HepG2 (cell line): ENCODE results near the gene CCDC8. TPM values are rescaled to one million over a fixed set of nuclear protein-coding genes. Genes with fewer than 3 reads are reported as not detected.
A peak's percentile ranks its signal among the peaks of the same experiment; 100 is the strongest.

Source experiments
- CENPT ChIP-seq: sonication (generic); formaldehyde crosslinking; IDR thresholded peaks from 2 replicates; pipeline ENCODE4 v1.8.0; 2022; ENCODE audit warnings: low read depth, mild to moderate bottlenecking, moderate library complexity, missing genetic modification reagents
- ERF ChIP-seq: IDR thresholded peaks from 2 replicates; pipeline ENCODE4 v1.6.1; 2018; ENCODE audit warnings: missing biosample characterization, missing genetic modification reagents
- FOXC1 ChIP-seq: sonication (generic); formaldehyde crosslinking; IDR thresholded peaks from 2 replicates; pipeline ENCODE4 v1.8.0; 2022; ENCODE audit warnings: mild to moderate bottlenecking, missing genetic modification reagents, borderline replicate concordance
- LCORL ChIP-seq, 2 experiments: fragments of 450-650 bp in 1 of 2; sonication (generic) in 1 of 2; formaldehyde crosslinking in 1 of 2; IDR thresholded peaks; 2 replicates each; pipeline versions ENCODE4 v1.5.0 to v1.6.1; 2017 to 2020; ENCODE audit warnings: antibody characterized with exemption in 1 of 2, missing genetic modification reagents in 1 of 2
- MXD4 ChIP-seq: IDR thresholded peaks from 2 replicates; pipeline ENCODE4 v1.6.1; 2016; ENCODE audit warnings: mild to moderate bottlenecking, missing biosample characterization, missing genetic modification reagents
- NR2F6 ChIP-seq, 2 experiments: IDR thresholded peaks; 2 replicates each; pipeline ENCODE4 v1.6.1; 2016; ENCODE audit warnings: antibody characterized with exemption in 1 of 2, mild to moderate bottlenecking in 1 of 2
- TAF1 ChIP-seq: sonication (generic); formaldehyde crosslinking; IDR thresholded peaks from 2 replicates; pipeline ENCODE4 v1.4.0; 2020; ENCODE audit warnings: missing genetic modification reagents
- TEAD3 ChIP-seq: optimal IDR thresholded peaks from 2 replicates; pipeline ENCODE3; 2016; ENCODE audit warnings: borderline replicate concordance
- ZBTB49 ChIP-seq: sonication (generic); formaldehyde crosslinking; IDR thresholded peaks from 2 replicates; pipeline ENCODE4 v1.4.0; 2020; ENCODE audit warnings: missing genetic modification reagents, borderline replicate concordance
- ZFY ChIP-seq: sonication (generic); formaldehyde crosslinking; IDR thresholded peaks from 2 replicates; pipeline ENCODE4 v1.4.0; 2020; ENCODE audit warnings: missing genetic modification reagents
- ZIK1 ChIP-seq: sonication (generic); formaldehyde crosslinking; IDR thresholded peaks from 2 replicates; pipeline ENCODE4 v1.5.0; 2020; ENCODE audit warnings: mild to moderate bottlenecking, low read depth, missing genetic modification reagents, borderline replicate concordance
- ZNF136 ChIP-seq: sonication (generic); formaldehyde crosslinking; IDR thresholded peaks from 2 replicates; pipeline ENCODE4 v1.8.1; 2022; ENCODE audit warnings: low read depth, mild to moderate bottlenecking, moderate library complexity, missing genetic modification reagents
- ZNF317 ChIP-seq: sonication (generic); formaldehyde crosslinking; IDR thresholded peaks from 2 replicates; pipeline ENCODE4 v1.5.0; 2020; ENCODE audit warnings: mild to moderate bottlenecking, missing genetic modification reagents
- ZNF598 ChIP-seq: sonication (generic); formaldehyde crosslinking; IDR thresholded peaks from 2 replicates; pipeline ENCODE4 v1.5.1; 2020; ENCODE audit warnings: mild to moderate bottlenecking, missing genetic modification reagents, borderline replicate concordance
- ZNF792 ChIP-seq: IDR thresholded peaks from 2 replicates; pipeline ENCODE4 v1.6.1; 2016
- polyA plus RNA-seq, 8 experiments: library from polyadenylated mRNA; depleted of rRNA in 3 of 8; stranded (reverse) in 7 of 8; unstranded in 1 of 8; fragments of >200 nt; fragmentation: Illumina TruSeq in 4 of 8; extraction: Trizol in 4 of 8; gene quantifications; 2 replicates each; pipeline versions ENCODE4 v1.2.1 to v1.2.3, GENCODE V29; 2011 to 2016; ENCODE audit warnings: low read depth in 4 of 8, missing spikeins in 1 of 8, mixed read lengths in 1 of 8; ENCODE audit not compliant: insufficient read depth in 1 of 8
- total RNA-seq, 5 experiments: library from RNA; depleted of rRNA; stranded (reverse); fragments of >200 nt; fragmentation: Illumina TruSeq; extraction: Trizol; gene quantifications; 2 replicates each; pipeline ENCODE4 v1.2.3, GENCODE V29; 2016; ENCODE audit warnings: low read depth in 1 of 5
- TF ChIP-seq, protein P1 (sequence below): sonication (generic); formaldehyde crosslinking; IDR thresholded peaks from 2 replicates; pipeline ENCODE4 v1.8.1; 2023; ENCODE audit warnings: mild to moderate bottlenecking, missing genetic modification reagents
- TF ChIP-seq, protein P2 (sequence below): sonication (generic); formaldehyde crosslinking; IDR thresholded peaks from 2 replicates; pipeline ENCODE4 v1.4.0; 2020; ENCODE audit warnings: missing genetic modification reagents
- TF ChIP-seq, protein P3 (sequence below): sonication (generic); formaldehyde crosslinking; IDR thresholded peaks from 2 replicates; pipeline ENCODE4 v1.4.0; 2020; ENCODE audit warnings: mild to moderate bottlenecking, low read depth, missing genetic modification reagents

CCDC8 gene
- total and polyA plus RNA-seq, 2 of the 13 experiments (the other 11 are each of a cell fraction or from before 2014, with no cell fraction given) = 0.04 TPM; not detected in 1

DNA sequence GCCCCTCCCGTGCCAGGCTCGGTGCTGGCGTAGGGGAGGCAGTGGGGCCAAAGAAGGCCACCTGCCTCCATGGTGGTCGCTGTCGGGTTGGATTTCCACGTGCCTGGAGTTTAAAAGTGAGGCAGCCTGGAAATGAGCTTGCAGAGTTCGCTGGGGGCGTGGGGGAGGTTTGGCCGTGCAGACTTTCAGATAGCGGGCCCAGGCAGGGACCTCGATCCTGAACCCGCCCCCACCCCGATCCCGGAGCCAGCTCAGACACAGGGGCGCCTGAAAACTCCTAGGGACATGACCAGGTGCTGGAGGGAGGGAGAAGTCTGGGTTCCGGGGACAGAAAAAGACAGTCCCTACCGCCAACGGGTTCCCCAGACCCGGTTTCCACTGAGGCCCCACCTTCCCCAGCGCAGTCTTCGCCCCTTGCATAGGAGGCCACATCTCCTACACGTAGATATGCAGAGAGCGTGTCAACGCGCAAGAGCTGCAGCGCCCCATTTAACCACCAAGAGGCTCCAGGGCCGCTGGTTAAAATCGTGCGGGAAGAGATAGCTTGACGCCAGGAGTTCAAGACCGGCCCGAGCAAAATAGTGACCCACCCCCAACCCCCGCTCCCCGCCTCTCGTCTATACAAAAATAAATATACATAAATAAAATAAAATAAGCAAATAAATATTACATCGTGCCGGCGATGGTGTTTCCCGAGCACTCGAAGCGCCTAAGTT, 8.5 kb downstream of the CCDC8 start (continued):
- 0 out of 2 replicates have a peak, but pooled peaks have one; percentile 45 for TF ChIP-seq ZNF317 (CRISPR knock-in tag)
- TF ChIP-seq ZNF136 (CRISPR knock-in tag) = no peak
- TF ChIP-seq NR2F6 (IDR thresholded peaks at IDR 0.05) = no peak; the same call in 1 of the 2 replicates
- 0 out of 2 replicates have a peak, but pooled peaks have one; percentile 7 for TF ChIP-seq NR2F6 (CRISPR knock-in tag; IDR thresholded peaks at IDR 0.05)
- peak; percentile 55; the same call in 1 of the 2 replicates for TF ChIP-seq ERF (CRISPR knock-in tag)
- TF ChIP-seq, protein P1, sequence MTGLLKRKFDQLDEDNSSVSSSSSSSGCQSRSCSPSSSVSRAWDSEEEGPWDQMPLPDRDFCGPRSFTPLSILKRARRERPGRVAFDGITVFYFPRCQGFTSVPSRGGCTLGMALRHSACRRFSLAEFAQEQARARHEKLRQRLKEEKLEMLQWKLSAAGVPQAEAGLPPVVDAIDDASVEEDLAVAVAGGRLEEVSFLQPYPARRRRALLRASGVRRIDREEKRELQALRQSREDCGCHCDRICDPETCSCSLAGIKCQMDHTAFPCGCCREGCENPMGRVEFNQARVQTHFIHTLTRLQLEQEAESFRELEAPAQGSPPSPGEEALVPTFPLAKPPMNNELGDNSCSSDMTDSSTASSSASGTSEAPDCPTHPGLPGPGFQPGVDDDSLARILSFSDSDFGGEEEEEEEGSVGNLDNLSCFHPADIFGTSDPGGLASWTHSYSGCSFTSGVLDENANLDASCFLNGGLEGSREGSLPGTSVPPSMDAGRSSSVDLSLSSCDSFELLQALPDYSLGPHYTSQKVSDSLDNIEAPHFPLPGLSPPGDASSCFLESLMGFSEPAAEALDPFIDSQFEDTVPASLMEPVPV (CRISPR knock-in tag) = 0 out of 2 replicates have a peak, but pooled peaks have one; percentile 43
- no peak for TF ChIP-seq FOXC1 (CRISPR knock-in tag)
- TF ChIP-seq, protein P2, sequence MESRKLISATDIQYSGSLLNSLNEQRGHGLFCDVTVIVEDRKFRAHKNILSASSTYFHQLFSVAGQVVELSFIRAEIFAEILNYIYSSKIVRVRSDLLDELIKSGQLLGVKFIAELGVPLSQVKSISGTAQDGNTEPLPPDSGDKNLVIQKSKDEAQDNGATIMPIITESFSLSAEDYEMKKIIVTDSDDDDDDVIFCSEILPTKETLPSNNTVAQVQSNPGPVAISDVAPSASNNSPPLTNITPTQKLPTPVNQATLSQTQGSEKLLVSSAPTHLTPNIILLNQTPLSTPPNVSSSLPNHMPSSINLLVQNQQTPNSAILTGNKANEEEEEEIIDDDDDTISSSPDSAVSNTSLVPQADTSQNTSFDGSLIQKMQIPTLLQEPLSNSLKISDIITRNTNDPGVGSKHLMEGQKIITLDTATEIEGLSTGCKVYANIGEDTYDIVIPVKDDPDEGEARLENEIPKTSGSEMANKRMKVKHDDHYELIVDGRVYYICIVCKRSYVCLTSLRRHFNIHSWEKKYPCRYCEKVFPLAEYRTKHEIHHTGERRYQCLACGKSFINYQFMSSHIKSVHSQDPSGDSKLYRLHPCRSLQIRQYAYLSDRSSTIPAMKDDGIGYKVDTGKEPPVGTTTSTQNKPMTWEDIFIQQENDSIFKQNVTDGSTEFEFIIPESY = peak; percentile 83; the same call in 1 of the 2 replicates
- TF ChIP-seq TAF1 (CRISPR knock-in tag) = peak; percentile 37; the same call in 1 of the 2 replicates
- peak; percentile 15 for TF ChIP-seq TEAD3 (CRISPR knock-in tag)
- TF ChIP-seq ZFY = peak; percentile 62; the same call in 1 of the 2 replicates
- no peak for TF ChIP-seq ZIK1
- no peak for TF ChIP-seq MXD4 (CRISPR knock-in tag)
- TF ChIP-seq LCORL (IDR thresholded peaks at IDR 0.05) = no peak
- 0 out of 2 replicates have a peak, but pooled peaks have one; percentile 2 for TF ChIP-seq LCORL (CRISPR knock-in tag; IDR thresholded peaks at IDR 0.05)
- TF ChIP-seq ZNF598 = no peak
- 0 out of 2 replicates have a peak, but pooled peaks have one; percentile 44 for TF ChIP-seq CENPT
- TF ChIP-seq, protein P3, sequence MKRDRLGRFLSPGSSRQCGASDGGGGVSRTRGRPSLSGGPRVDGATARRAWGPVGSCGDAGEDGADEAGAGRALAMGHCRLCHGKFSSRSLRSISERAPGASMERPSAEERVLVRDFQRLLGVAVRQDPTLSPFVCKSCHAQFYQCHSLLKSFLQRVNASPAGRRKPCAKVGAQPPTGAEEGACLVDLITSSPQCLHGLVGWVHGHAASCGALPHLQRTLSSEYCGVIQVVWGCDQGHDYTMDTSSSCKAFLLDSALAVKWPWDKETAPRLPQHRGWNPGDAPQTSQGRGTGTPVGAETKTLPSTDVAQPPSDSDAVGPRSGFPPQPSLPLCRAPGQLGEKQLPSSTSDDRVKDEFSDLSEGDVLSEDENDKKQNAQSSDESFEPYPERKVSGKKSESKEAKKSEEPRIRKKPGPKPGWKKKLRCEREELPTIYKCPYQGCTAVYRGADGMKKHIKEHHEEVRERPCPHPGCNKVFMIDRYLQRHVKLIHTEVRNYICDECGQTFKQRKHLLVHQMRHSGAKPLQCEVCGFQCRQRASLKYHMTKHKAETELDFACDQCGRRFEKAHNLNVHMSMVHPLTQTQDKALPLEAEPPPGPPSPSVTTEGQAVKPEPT (CRISPR knock-in tag) = 0 out of 2 replicates have a peak, but pooled peaks have one; percentile 72
- 0 out of 2 replicates have a peak, but pooled peaks have one; percentile 5 for TF ChIP-seq ZNF792 (CRISPR knock-in tag)
- TF ChIP-seq ZBTB49 (CRISPR knock-in tag) = no peak
